MM.1S (cell line): ENCODE data around the gene GZMM.

ENCODE experiments used
- DNase-seq: peaks from one replicate; pipeline ENCODE4 v3.0.0-alpha.2; 2015
- H2AFZ ChIP-seq: fragments of 300-600 bp; sonication (generic); 2 replicates; pipeline ENCODE4 v1.6.0; 2016; ENCODE audit warnings: antibody characterized with exemption, low read length
- H3F3A ChIP-seq: fragments of 300-600 bp; sonication (generic); 2 replicates; pipeline ENCODE4 v1.6.1; 2016; ENCODE audit warnings: mild to moderate bottlenecking, antibody characterized with exemption, low read length, moderate library complexity, mixed read lengths; ENCODE audit not compliant: insufficient read depth
- H3K27ac ChIP-seq: fragments of 300-600 bp; sonication (generic); 2 replicates; pipeline ENCODE4 v1.5.1; 2016; ENCODE audit warnings: mild to moderate bottlenecking, low read length
- H3K27me3 ChIP-seq: fragments of 300-600 bp; sonication (generic); replicated peaks from 2 replicates; pipeline ENCODE4 v1.6.0; 2016; ENCODE audit warnings: low read length; ENCODE audit not compliant: insufficient read depth
- H3K36me3 ChIP-seq: fragments of 300-600 bp; sonication (generic); replicated peaks from 2 replicates; pipeline ENCODE4 v1.6.1; 2016; ENCODE audit warnings: mild to moderate bottlenecking, low read length, mixed read lengths; ENCODE audit not compliant: insufficient read depth
- H3K4me1 ChIP-seq: fragments of 300-600 bp; sonication (generic); 2 replicates; pipeline ENCODE4 v1.6.1; 2016; ENCODE audit warnings: low read length, mixed read lengths
- H3K4me2 ChIP-seq: fragments of 300-600 bp; sonication (generic); 2 replicates; pipeline ENCODE4 v1.6.0; 2016; ENCODE audit warnings: low read depth, low read length
- H3K4me3 ChIP-seq: fragments of 300-600 bp; sonication (generic); 2 replicates; pipeline ENCODE4 v1.5.1; 2016; ENCODE audit warnings: low read length, mixed read lengths
- H3K79me2 ChIP-seq: fragments of 300-600 bp; sonication (generic); 2 replicates; pipeline ENCODE4 v1.6.1; 2016; ENCODE audit warnings: mixed run types, low read length, mixed read lengths
- H3K9ac ChIP-seq: fragments of 300-600 bp; sonication (generic); 2 replicates; pipeline ENCODE4 v1.6.1; 2016; ENCODE audit warnings: low read length, mixed read lengths
- H3K9me2 ChIP-seq: fragments of 300-600 bp; sonication (generic); replicated peaks from 2 replicates; pipeline ENCODE4 v1.6.1; 2016; ENCODE audit warnings: mild to moderate bottlenecking, low read length, mixed read lengths; ENCODE audit not compliant: insufficient read depth
- H3K9me3 ChIP-seq: fragments of 300-600 bp; sonication (generic); replicated peaks from 2 replicates; pipeline ENCODE4 v1.6.1; 2016; ENCODE audit warnings: mild to moderate bottlenecking, low read length, mixed read lengths; ENCODE audit not compliant: insufficient read depth
- H4K20me1 ChIP-seq: fragments of 300-600 bp; sonication (generic); 2 replicates; pipeline ENCODE4 v1.6.1; 2016; ENCODE audit warnings: mild to moderate bottlenecking, low read length, moderate library complexity, mixed read lengths; ENCODE audit not compliant: insufficient read depth
- EZH2 ChIP-seq: fragments of 300-600 bp; sonication (generic); optimal IDR thresholded peaks from 2 replicates; pipeline ENCODE3; 2017; ENCODE audit warnings: low read depth, mild to moderate bottlenecking, antibody characterized with exemption, low read length, mixed read lengths
- EZH2phosphoT487 ChIP-seq: fragments of 300-600 bp; sonication (generic); IDR thresholded peaks from 2 replicates; pipeline ENCODE4 v1.6.1; 2018; ENCODE audit warnings: antibody characterized with exemption, low read length
- TF ChIP-seq, protein P1 (sequence below): fragments of 300-600 bp; sonication (generic); IDR thresholded peaks from 2 replicates; pipeline ENCODE4 v1.5.1; 2016; ENCODE audit warnings: antibody characterized with exemption, low read length, mixed read lengths

GZMM gene

GRCh38 chr19:497491-497868 is 46.4 kb upstream of the GZMM start:
- Histone ChIP-seq H3F3A (no peaks in the 10 kb centered on the region), H3K36me3 (no peaks in the 10 kb centered on the region), H3K4me1 (no peaks in the 10 kb centered on the region), H3K9me3 (no peaks in the 10 kb centered on the region), H3K9ac (no peak overlapping the region), H3K27ac (no peak overlapping the region), H3K79me2 (no peaks in the 10 kb centered on the region), H4K20me1 (no peaks in the 10 kb centered on the region), H3K9me2 (no peaks in the 10 kb centered on the region), H3K4me3 (no peak overlapping the region), H3K27me3 (peaks cover 35% of the 10 kb centered on the region), H3K4me2 (no peak overlapping the region), H2AFZ (no peak overlapping the region)
- DNase-seq = no peak
- TF ChIP-seq EZH2phosphoT487 (no peak), EZH2 (no peak)
- TF ChIP-seq, protein P1, sequence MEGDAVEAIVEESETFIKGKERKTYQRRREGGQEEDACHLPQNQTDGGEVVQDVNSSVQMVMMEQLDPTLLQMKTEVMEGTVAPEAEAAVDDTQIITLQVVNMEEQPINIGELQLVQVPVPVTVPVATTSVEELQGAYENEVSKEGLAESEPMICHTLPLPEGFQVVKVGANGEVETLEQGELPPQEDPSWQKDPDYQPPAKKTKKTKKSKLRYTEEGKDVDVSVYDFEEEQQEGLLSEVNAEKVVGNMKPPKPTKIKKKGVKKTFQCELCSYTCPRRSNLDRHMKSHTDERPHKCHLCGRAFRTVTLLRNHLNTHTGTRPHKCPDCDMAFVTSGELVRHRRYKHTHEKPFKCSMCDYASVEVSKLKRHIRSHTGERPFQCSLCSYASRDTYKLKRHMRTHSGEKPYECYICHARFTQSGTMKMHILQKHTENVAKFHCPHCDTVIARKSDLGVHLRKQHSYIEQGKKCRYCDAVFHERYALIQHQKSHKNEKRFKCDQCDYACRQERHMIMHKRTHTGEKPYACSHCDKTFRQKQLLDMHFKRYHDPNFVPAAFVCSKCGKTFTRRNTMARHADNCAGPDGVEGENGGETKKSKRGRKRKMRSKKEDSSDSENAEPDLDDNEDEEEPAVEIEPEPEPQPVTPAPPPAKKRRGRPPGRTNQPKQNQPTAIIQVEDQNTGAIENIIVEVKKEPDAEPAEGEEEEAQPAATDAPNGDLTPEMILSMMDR = no peak

DNA sequence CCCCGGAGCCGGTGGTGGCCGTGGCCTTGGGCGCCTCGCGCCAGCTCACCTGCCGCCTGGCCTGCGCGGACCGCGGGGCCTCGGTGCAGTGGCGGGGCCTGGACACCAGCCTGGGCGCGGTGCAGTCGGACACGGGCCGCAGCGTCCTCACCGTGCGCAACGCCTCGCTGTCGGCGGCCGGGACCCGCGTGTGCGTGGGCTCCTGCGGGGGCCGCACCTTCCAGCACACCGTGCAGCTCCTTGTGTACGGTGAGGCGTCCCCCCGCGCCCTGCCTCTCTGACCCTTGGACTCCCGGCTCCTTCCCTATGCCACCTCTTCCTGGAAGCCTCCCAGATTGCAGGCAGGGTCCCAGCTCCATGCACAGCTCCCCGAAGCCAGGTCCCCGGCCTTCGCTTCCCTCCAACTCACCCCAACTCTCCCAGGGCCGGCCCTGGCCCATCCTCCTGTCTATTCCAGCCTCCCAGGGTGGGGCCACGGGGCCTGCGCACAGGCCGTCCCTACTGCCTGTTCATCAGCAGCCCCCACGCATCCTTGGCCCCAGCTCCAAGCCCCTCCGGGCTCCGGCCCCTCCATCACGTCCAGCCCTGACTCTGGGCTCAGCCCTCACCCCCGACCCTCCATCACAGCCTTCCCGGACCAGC is 45.9 kb upstream of the GZMM start:
- Histone ChIP-seq H3K9ac (no peak overlapping the region), H3K4me2 (no peak overlapping the region), H3K9me3 (no peaks in the 10 kb centered on the region), H4K20me1 (no peaks in the 10 kb centered on the region), H3K4me3 (no peak overlapping the region), H3K36me3 (no peaks in the 10 kb centered on the region), H3K27ac (no peak overlapping the region), H3K79me2 (no peaks in the 10 kb centered on the region), H3K4me1 (no peaks in the 10 kb centered on the region), H3K9me2 (no peaks in the 10 kb centered on the region), H3K27me3 (peaks cover 40% of the 10 kb centered on the region), H2AFZ (no peak overlapping the region), H3F3A (no peaks in the 10 kb centered on the region)
- DNase-seq = no peak
- TF ChIP-seq, protein P1 = no peak
- peak; percentile 49 for TF ChIP-seq EZH2

DNA sequence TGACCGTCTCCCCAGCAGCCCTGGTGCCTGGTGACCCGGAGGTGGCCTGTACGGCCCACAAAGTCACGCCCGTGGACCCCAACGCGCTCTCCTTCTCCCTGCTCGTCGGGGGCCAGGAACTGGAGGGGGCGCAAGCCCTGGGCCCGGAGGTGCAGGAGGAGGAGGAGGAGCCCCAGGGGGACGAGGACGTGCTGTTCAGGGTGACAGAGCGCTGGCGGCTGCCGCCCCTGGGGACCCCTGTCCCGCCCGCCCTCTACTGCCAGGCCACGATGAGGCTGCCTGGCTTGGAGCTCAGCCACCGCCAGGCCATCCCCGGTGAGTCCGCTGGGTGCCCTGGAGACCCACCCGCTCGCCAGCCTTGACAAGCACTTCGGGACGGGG is 45.4 kb upstream of the GZMM start:
- TF ChIP-seq EZH2phosphoT487 (no peak), EZH2 (no peak)
- TF ChIP-seq, protein P1 = no peak
- no peaks in the 10 kb centered on the region for H4K20me1 ChIP-seq
- no peak for DNase-seq
- H3K36me3 ChIP-seq = no peaks in the 10 kb centered on the region
- no peak overlapping the region for H3K4me3 ChIP-seq
- H3K79me2 ChIP-seq = no peaks in the 10 kb centered on the region
- H2AFZ ChIP-seq = no peak overlapping the region
- no peaks in the 10 kb centered on the region for H3K9me2 ChIP-seq
- H3K27ac ChIP-seq = no peak overlapping the region
- H3F3A ChIP-seq = no peaks in the 10 kb centered on the region
- H3K4me2 ChIP-seq = no peak overlapping the region
- H3K9ac ChIP-seq = no peak overlapping the region
- H3K9me3 ChIP-seq = no peaks in the 10 kb centered on the region
- H3K27me3 ChIP-seq = peaks cover 43% of the 10 kb centered on the region
- H3K4me1 ChIP-seq = no peaks in the 10 kb centered on the region
